Measurements from ENCODE around the gene CTPS2.

CTPS2 gene

DNA sequence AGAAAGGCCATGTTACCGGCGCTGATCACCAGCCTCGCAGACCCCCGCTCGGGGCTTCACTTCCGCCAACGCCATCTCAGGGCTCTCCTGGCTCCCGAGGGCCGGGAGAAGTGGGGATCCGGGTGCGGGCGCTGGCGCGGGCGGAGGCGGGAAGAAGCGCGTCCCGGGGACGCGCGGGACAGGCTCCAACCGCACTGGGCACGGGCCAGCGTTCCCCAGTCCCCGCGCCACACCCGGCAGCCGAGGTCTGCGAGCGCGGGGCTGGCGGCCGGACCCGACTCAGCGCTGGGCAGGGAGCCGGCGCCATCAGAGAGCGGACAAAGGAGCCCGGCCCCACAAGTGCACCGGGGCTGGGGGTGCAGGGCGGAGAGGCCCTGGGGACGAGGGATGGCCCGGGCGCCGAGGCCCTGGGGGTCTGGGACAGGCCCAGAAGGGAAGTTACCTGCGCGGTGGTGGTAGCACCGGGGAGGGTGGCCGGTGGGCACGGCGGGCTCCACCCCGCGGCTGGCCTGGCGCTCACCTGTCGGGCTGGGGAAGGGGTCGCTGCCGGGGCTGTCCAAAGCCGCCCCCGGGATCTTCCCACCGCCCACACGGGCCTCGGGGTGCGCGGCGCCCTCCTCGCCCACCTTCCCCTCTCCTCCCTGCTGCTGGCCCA lies 449 bp downstream of the CTPS2 start:
- no peak for DNase-seq (ENCODE audit: low read depth)

DNA sequence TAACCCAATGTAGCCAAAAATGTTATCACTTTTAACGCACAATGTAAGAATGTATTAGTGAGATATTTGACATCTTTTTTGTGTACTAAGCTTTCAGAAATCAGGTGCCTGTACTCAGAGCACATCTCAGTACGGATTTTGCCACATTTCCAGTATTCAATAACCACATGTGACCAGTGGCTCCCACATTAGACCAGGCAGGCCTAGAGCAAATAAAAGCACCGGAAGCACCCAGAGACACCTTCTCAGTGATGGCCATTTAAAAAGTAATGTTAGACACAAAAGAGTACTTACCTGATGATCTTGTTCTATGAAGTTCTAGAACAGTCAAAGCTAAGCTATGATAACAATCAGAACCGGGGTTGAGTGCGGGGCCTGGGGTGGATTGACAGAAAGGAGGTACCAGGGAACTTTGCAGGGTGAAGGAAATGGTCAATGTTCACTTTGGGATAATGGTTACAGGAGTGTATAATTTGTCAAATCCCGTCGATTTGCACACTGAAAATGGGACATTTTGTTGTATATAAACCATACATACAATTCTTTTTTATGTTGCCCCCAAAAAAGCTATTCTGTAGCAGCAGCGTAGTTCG lies 1.2 kb downstream of the CTPS2 start:
- no peak for DNase-seq (ENCODE audit: low read depth)

DNA sequence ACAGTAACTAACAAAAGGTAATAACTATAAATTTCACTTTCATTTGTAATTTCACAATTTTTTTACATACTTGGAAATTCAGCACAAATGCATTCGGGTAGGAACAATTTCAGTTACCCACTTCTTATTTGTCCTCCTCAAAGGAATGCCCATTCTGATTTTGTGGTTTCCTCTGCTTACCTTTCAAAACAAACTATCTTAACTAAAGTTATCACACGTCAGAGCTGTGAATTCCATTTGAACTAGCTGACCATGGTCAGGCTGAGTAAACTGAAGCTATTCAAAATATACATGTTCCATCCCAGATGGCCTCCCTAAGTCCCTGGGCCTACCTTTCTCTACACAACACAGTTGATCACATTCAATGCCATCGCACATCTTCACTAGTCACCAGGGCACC lies 4.5 kb downstream of the CTPS2 start:
- DNase-seq (ENCODE audit: low read depth): no peak

DNA sequence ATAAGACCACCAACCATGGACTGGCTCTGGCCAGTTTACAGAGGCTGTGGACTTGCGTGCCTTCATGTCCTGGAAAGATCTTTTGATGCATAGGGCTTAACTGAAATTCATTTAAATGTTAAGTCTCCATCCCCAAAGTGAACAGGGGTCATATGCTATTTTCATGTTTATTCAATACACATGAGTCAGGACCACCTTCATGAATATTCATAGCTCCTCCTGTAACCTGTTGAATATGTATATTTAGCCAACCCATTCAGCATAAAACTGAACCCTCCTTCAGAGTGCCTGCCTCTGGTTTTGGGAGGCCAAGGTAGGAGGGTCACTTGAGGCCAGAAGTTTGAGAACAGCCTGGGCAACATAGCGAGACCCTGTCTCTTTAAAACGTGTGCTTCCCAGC lies 7.1 kb downstream of the CTPS2 start:
- DNase-seq (ENCODE audit: low read depth): no peak

GRCh38 chrX:16702700-16703599 lies 9.5 kb downstream of the CTPS2 start:
- no peak for DNase-seq (ENCODE audit: low read depth)

DNA sequence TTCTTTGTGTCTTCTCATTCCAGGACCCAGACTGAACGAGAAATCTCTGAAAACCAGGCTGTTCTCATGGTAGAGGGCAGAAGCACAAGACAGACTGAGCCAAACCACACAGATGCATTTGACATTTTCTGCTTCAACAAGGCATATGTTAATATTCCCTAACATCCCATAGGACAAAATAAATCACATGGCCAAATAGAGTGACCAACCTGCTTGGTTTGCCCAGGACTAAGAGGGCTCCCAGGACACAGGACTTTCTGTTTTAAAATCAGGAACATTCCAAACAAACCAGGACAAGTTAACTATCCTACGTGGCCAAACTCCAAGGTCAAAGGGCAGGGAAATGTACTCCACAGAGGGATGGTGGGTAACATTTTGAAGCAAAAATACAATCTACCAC lies 11.7 kb downstream of the CTPS2 start:
- no peak for DNase-seq (ENCODE audit: low read depth)

DNA sequence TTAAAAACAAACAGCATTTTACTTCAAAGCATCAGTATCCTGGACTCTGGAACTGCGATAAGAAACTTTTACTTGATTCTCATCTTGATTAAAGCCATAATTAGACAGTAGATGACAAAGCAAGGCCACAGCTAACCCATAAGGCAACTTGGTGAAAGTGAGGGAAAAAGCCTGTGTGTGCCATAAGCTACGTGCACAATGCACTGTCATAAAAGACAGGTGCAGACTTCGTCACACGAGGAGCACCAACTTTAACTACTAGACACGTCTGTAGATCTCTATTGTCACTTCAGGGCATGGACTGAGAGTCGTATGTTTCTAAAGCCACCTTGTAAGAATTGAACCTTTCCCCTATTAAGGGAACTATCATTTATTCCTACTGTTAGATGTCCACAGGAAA lies 13.1 kb downstream of the CTPS2 start:
- DNase-seq (ENCODE audit: low read depth): no peak

DNA sequence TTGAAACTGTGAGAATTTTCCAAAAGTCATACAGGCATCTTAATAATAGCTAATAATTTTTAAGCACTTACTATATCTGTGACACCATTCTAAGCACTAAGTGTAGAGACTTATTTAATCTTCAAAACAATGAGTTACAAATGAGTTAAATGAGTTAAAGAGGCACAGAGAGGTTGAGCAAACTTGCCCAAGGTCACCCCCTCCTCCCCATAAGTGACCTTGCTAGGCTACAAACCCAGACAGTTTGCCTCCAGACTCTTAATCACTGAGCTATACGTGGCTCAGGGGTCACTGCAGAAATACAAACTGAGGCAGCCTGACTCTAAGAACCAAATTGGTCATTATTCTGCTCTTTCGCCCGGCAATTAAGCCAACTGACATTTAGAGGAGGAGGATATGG lies 15.5 kb downstream of the CTPS2 start:
- DNase-seq (ENCODE audit: low read depth): no peak

DNA sequence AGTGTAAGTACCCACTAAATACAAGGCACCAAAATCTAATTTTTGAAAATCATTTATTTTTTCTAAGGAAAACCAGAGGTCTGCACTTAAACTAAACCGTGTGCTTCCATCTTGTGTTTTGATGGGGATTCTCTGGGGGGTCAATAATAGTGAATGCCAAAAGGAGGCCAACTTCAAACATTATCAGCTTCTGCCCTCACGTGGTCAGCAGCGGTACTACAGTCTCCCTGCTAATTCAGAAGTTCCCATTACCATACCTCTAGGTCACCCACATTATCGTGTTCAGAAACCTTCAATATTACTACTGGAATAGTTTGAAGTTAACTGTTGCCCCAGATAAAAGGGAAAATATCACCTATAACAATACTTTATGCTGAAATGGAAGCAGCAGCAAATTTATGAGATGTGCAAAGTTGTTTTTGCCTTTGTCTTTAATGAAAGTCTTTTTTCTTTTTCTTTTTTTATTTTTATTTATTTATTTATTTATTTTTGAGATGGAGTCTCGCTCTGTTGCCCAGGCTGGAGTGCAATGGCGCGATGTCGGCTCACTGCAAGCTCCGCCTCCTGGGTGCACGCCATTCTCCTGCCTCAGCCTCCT lies 17.3 kb downstream of the CTPS2 start:
- no peak for DNase-seq (ENCODE audit: low read depth)

DNA sequence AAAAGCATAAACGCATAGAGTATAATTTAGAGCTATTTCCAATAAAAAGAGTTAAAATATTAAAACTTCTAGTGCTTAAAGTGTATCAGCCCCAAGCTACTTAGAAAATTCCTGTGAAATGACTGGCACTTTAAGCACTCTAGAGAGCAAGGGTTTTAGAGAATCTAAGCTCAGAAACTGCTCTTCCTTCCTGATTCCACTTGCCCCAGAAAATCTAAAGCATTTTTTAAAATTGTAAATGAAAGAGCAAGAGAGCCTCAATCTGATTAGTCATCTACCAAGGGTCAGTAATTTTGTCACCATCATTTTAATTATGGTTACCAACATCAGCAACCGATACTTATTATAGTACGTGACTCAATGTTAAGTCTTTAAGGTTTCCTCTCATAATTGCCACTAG lies 25.0 kb downstream of the CTPS2 start:
- no peak for DNase-seq (ENCODE audit: low read depth)

DNA sequence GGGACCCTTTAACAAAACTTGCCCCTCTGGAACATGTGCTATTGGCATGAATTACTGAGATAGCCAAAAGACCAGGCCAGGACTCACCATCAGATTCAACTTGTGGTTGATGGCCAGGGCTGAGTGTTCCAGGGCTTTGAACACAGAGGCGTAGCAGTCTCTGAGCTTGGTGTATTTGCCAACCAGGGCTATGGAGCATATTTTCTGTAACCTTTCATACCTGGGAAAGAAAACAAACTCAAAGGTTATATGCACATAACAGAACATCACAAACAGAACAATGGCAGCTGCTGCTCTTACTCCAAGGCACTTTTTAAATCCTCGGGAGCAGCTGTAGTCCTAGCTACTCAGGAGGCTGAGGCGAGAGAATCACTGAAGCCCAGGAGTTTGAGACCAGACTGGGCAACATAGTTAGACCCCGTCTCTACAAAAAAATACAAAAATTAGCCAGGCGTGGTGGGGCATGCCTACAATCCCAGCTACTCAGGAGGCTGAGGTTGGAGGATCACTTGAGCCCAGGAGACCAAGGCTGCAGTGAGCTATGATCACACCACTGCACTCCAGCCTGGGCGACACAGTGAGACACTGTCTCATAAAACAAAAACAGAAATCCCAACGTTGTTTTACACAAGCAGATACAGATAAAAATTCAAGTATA lies 29.3 kb downstream of the CTPS2 start:
- DNase-seq (ENCODE audit: low read depth): no peak

- DNase-seq (ENCODE audit: low read depth): no peak
These were observed 33.8 kb downstream of the CTPS2 start for GRCh38 chrX:16678689-16679088.

DNA sequence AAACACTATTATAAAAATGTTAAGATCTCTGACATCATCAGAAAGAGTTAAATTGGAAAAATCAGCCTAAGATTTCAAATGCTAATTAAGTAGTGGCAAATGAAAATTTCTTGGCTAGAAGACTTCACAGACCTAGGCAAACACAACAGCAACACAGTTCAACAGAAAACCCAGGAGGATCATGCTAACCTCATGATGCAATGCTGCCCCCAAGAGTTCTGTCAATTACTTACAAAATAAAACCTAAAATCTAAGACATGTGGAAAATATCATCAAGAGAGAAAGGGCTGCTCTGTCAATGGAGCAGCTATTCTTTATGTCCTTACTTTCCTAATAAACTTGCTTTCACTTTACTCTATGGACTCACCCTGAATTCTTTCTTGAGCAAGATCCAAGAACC lies 41.5 kb downstream of the CTPS2 start:
- peak; percentile 63 for DNase-seq (ENCODE audit: low read depth)

DNA sequence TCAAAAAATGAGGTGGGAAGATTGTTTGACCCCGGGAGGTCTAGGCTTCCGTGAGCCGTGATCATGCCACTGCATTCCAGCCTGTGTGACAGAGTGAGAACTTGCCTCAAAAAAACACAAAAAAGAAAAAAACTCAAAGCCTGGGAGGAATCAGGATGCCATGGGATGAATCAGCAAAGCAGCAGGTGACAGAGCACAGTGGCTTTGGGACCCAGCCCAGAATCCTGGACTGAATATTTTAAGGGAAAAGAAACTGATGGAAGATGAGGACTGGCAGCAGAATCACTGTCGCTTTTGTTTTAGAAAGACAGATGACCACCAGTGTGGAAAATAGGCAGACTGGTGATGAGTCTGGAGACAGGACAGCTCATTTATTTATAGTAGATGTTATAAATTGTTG lies 45.9 kb downstream of the CTPS2 start:
- DNase-seq (ENCODE audit: low read depth): peak; percentile 65

DNA sequence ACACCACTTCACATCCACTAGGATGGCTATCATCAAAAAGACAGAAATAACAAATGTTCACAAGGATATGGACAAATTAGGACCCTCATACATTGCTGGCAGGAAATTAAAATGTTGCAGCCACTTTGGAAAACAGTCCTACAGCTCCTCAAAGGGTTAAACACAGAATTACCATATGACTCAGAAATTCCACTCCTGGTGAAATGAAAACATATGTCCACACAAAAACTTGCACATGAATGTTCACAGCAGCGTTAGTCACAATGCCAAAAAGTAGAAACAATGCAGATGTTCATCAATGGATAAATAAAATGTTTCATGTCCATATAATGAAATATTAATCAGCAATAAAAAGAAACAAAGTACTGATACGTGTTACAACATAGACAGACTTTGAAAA lies 47.4 kb downstream of the CTPS2 start:
- DNase-seq (ENCODE audit: low read depth): peak; percentile 25

DNA sequence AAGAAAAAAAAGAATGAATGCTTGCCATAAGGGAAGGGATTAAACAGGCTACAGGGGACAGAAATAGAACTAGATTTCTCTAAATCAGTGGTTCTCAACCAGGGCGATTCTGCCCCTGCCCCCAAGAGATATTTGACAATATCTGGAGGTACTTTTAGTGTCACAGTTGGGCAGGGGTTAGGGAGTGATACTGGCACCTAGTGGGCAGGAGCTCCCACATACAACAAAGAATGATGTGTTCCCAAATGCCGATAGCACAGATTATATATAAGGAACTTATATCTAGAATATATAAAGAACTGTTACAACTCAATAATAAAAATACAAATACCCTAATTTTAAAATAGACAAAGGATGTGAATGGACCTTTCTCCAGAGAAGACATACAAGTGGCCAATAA lies 47.8 kb downstream of the CTPS2 start:
- DNase-seq (ENCODE audit: low read depth): no peak

GRCh38 chrX:16664074-16664473 lies 48.4 kb downstream of the CTPS2 start:
- no peak for DNase-seq (ENCODE audit: low read depth)

GRCh38 chrX:16662402-16662801 lies 50.1 kb downstream of the CTPS2 start:
- no peak for DNase-seq (ENCODE audit: low read depth)

DNA sequence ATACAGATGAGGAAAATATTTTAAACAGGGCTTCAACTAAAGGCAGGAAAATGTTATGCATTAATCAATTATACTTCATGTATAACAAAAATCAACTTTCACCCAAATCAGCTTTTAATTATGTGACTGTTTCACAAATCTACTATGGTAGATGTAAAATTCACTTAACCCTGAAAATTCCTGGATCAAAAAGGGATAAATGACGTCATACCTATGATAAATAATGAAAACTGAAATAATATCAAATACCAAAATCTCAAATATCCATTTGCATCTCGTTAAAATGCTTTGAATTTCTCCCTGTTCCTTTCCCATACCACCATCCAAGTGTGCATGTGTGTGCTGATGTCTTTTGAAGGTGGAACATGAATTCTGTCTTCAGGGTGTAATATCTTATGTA lies 51.0 kb downstream of the CTPS2 start:
- no peak for DNase-seq (ENCODE audit: low read depth)

DNA sequence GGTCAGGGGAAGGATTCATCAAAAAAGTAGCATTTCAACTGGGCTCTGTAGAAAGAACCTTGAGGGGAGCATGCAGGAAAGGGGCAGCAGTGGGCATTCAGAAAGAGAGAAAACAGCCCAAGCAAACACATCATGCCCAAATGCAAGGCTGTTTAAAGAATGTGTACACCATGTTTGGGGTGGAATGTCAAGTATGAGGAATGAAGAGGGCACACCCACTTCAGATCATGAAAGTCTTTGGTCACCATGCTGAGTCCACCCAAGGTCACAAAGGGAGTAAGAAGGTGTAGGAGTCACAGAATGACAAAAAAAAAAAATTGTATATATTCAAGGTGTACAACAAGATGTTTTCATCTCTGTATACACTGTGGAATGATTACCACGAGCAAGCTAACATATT lies 53.1 kb downstream of the CTPS2 start:
- DNase-seq (ENCODE audit: low read depth): no peak

DNA sequence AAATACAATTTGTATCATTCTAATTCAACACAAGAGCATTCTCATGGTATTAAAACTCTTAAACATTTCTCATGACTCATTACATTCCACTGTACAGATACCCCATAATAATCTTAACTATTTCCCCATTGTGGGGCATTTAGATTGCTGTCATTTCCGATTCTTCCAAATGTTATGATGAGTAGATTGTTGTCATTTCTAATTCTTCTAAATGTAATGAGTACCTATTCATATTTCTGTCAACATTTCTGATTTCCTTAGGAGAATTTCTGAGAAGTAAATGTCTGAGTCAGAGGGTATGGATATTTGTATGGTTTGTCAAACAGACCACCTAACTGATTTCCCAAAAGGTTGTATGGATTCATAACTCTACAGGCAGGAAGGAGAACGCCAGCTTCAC lies 54.2 kb downstream of the CTPS2 start:
- peak; percentile 52 for DNase-seq (ENCODE audit: low read depth)

- no peak for DNase-seq (ENCODE audit: low read depth)
These were observed 58.4 kb downstream of the CTPS2 start for GRCh38 chrX:16654093-16654492.
